ENCODE data around the gene RPH3AL.

The RPH3AL gene

DNA sequence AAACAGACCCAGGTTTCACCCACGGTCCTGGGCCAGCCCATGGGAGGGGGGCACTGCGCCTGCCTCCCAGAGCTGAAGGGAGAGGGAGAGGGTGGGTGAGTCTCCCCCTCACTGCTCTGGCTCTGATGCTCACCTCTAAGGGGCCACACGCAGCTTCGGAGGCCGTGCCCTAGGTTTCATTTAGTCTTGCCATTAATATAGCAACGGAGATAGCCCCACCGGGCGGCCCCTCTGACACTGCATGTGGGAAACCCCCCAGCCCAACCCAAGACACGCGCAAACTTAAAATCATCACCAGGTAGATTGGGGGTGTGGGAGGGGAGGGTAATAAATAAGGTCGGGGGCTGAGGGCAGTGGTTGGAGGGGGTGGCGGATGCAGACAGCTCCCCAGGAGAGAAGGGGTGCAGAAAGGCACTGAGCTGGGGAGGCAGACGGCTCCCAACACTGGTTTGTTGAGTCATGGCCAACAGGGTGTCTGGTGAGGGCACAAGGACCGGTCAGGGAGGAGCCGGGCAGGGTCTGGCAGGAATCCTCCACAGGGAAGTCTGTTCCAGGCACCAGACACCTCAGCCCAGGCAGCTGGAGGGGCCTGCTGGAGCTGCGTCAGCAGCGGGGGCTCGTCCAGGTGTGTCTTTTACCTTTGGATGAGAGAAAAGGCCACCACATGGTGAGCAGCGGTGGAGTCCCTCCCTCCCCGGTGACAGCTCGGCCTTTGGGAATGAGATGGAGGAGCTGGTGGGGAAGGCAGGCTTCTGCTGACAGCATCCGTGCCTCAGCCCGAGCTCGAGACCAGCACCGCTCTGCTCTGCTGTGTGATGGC is 139.1 kb downstream of the RPH3AL start:
- Histone ChIP-seq H3K14ac (ENCODE audit: low read length) (no peak overlapping the region), H2BK5ac (ENCODE audit: low read length) (peak overlapping the region; percentile 49), H3K4me1 (ENCODE audit: control insufficient read depth in 2 of 2, insufficient read depth in 1 of 2, low read depth in 1 of 2, low read length in 2 of 2) (peaks cover 0 to 6% of the 10 kb centered on the region in 2 donors), H3K27ac (replicated peaks; ENCODE audit: low read length) (no peak overlapping the region), H3K36me3 (replicated peaks in 1 of 2; ENCODE audit: control insufficient read depth in 2 of 2, insufficient read depth in 2 of 2, low read length in 2 of 2) (peaks cover 0 to 4% of the 10 kb centered on the region in 2 donors), H3K23ac (ENCODE audit: low read depth, low read length, poor library complexity) (peak overlapping the region; percentile 69), H2AFZ (ENCODE audit: low read length) (no peak overlapping the region), H2BK120ac (ENCODE audit: low read depth, low read length) (no peak overlapping the region), H3K9ac (ENCODE audit: low read depth, low read length, poor library complexity) (no peak overlapping the region), H2BK12ac (ENCODE audit: low read length) (no peak overlapping the region), H4K91ac (ENCODE audit: low read depth, low read length, poor library complexity) (no peak overlapping the region), H3K4me2 (ENCODE audit: insufficient read depth, low read length, poor library complexity, severe bottlenecking) (no peak overlapping the region), H2BK15ac (ENCODE audit: low read length) (no peak overlapping the region), H3K9me3 (replicated peaks in 1 of 2; ENCODE audit: control insufficient read depth in 2 of 2, insufficient read depth in 1 of 2, low read depth in 1 of 2, low read length in 2 of 2) (peaks cover 0 to 4% of the 10 kb centered on the region in 2 donors), H3K4ac (ENCODE audit: low read length) (no peak overlapping the region), H4K8ac (ENCODE audit: low read depth, low read length) (no peak overlapping the region), H3K18ac (ENCODE audit: low read length) (no peak overlapping the region), H3K27me3 (ENCODE audit: control insufficient read depth in 3 of 3, insufficient read depth in 3 of 3, low read depth in 1 of 3, low read length in 3 of 3) (no peaks in the 10 kb centered on the region), H3K79me1 (ENCODE audit: low read depth, low read length) (no peaks in the 10 kb centered on the region), H3K4me3 (ENCODE audit: low read length in 2 of 2) (no peak overlapping the region), H2AK5ac (ENCODE audit: low read depth, low read length) (peak overlapping the region; percentile 32)
- DNase-seq (ENCODE audit: low spot score): no peak
- WGBS, 2 donors (ENCODE audit: extremely low coverage in 2 of 2, insufficient read length in 2 of 2, insufficient replicate concordance in 1 of 2): no CpG with 5 or more reads among the region's 25 CpGs

- Histone ChIP-seq H3K4me1 (ENCODE audit: control insufficient read depth in 2 of 2, insufficient read depth in 1 of 2, low read depth in 1 of 2, low read length in 2 of 2) (peaks cover 0 to 5% of the 10 kb centered on the region in 2 donors), H2BK12ac (ENCODE audit: low read length) (no peak overlapping the region), H2AK5ac (ENCODE audit: low read depth, low read length) (no peak overlapping the region), H3K4me3 (ENCODE audit: low read length in 2 of 2) (no peak overlapping the region), H2BK120ac (ENCODE audit: low read depth, low read length) (no peak overlapping the region), H3K9me3 (replicated peaks in 1 of 2; ENCODE audit: control insufficient read depth in 2 of 2, insufficient read depth in 1 of 2, low read depth in 1 of 2, low read length in 2 of 2) (peaks cover 0 to 4% of the 10 kb centered on the region in 2 donors), H3K9ac (ENCODE audit: low read depth, low read length, poor library complexity) (no peak overlapping the region), H3K36me3 (replicated peaks in 1 of 2; ENCODE audit: control insufficient read depth in 2 of 2, insufficient read depth in 2 of 2, low read length in 2 of 2) (peaks cover 0 to 4% of the 10 kb centered on the region in 2 donors), H2BK5ac (ENCODE audit: low read length) (no peak overlapping the region), H3K4me2 (ENCODE audit: insufficient read depth, low read length, poor library complexity, severe bottlenecking) (no peak overlapping the region), H3K27me3 (ENCODE audit: control insufficient read depth in 3 of 3, insufficient read depth in 3 of 3, low read depth in 1 of 3, low read length in 3 of 3) (no peaks in the 10 kb centered on the region), H2BK15ac (ENCODE audit: low read length) (no peak overlapping the region), H3K14ac (ENCODE audit: low read length) (no peak overlapping the region), H3K18ac (ENCODE audit: low read length) (no peak overlapping the region), H3K79me1 (ENCODE audit: low read depth, low read length) (no peaks in the 10 kb centered on the region), H2AFZ (ENCODE audit: low read length) (no peak overlapping the region), H3K27ac (replicated peaks; ENCODE audit: low read length) (no peak overlapping the region), H4K91ac (ENCODE audit: low read depth, low read length, poor library complexity) (no peak overlapping the region), H4K8ac (ENCODE audit: low read depth, low read length) (no peak overlapping the region), H3K23ac (ENCODE audit: low read depth, low read length, poor library complexity) (no peak overlapping the region), H3K4ac (ENCODE audit: low read length) (no peak overlapping the region)
- WGBS, 2 donors (ENCODE audit: extremely low coverage in 2 of 2, insufficient read length in 2 of 2, insufficient replicate concordance in 1 of 2): no CpG with 5 or more reads among the region's 8 CpGs
- DNase-seq (ENCODE audit: low spot score): no peak
Observed at GRCh38 chr17:210402-210801, 142.2 kb downstream of the RPH3AL start.

GRCh38 chr17:208429-208828 is 144.2 kb downstream of the RPH3AL start:
- peaks cover 0 to 4% of the 10 kb centered on the region in 2 donors for H3K9me3 ChIP-seq (replicated peaks in 1 of 2; ENCODE audit: control insufficient read depth in 2 of 2, insufficient read depth in 1 of 2, low read depth in 1 of 2, low read length in 2 of 2)
- H2BK15ac ChIP-seq (ENCODE audit: low read length): no peak overlapping the region
- H2AK5ac ChIP-seq (ENCODE audit: low read depth, low read length): no peak overlapping the region
- no peak overlapping the region for H4K91ac ChIP-seq (ENCODE audit: low read depth, low read length, poor library complexity)
- H3K4me2 ChIP-seq (ENCODE audit: insufficient read depth, low read length, poor library complexity, severe bottlenecking): no peak overlapping the region
- no peak overlapping the region for H3K4me3 ChIP-seq (ENCODE audit: low read length in 2 of 2)
- H3K23ac ChIP-seq (ENCODE audit: low read depth, low read length, poor library complexity): no peak overlapping the region
- H3K4ac ChIP-seq (ENCODE audit: low read length): no peak overlapping the region
- no peak overlapping the region for H2BK12ac ChIP-seq (ENCODE audit: low read length)
- no peak for DNase-seq (ENCODE audit: low spot score)
- H2AFZ ChIP-seq (ENCODE audit: low read length): no peak overlapping the region
- WGBS, 2 donors (ENCODE audit: extremely low coverage in 2 of 2, insufficient read length in 2 of 2, insufficient replicate concordance in 1 of 2): no CpG with 5 or more reads among the region's 8 CpGs
- no peak overlapping the region for H3K14ac ChIP-seq (ENCODE audit: low read length)
- H3K18ac ChIP-seq (ENCODE audit: low read length): peak overlapping the region; percentile 32
- peaks cover 0 to 2% of the 10 kb centered on the region in 2 donors for H3K36me3 ChIP-seq (replicated peaks in 1 of 2; ENCODE audit: control insufficient read depth in 2 of 2, insufficient read depth in 2 of 2, low read length in 2 of 2)
- H3K9ac ChIP-seq (ENCODE audit: low read depth, low read length, poor library complexity): no peak overlapping the region
- no peak overlapping the region for H2BK5ac ChIP-seq (ENCODE audit: low read length)
- H2BK120ac ChIP-seq (ENCODE audit: low read depth, low read length): no peak overlapping the region
- no peaks in the 10 kb centered on the region for H3K79me1 ChIP-seq (ENCODE audit: low read depth, low read length)
- no peak overlapping the region for H4K8ac ChIP-seq (ENCODE audit: low read depth, low read length)
- no peaks in the 10 kb centered on the region for H3K27me3 ChIP-seq (ENCODE audit: control insufficient read depth in 3 of 3, insufficient read depth in 3 of 3, low read depth in 1 of 3, low read length in 3 of 3)
- no peak overlapping the region for H3K27ac ChIP-seq (replicated peaks; ENCODE audit: low read length)
- peaks cover 2 to 9% of the 10 kb centered on the region in 2 donors for H3K4me1 ChIP-seq (ENCODE audit: control insufficient read depth in 2 of 2, insufficient read depth in 1 of 2, low read depth in 1 of 2, low read length in 2 of 2)

DNA sequence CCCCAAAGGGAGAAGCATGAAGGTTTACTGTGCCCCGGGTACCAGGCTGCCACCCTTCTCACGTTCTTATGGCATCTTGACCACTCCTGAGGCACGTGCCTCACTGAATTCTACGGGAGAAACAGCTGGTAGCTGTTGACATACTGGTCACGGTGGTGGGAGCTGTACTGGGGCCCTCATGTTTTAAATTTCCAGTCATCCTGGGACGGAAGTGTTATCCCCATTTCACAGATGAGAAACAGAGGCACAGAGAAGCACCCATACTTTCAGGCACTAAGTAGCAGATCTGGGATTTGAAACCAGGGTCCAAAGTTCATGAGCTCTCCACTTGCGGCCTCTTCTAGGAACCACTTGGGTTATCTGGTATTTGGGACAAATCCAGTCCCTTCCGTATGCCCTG is 144.8 kb downstream of the RPH3AL start:
- no CpG with 5 or more reads among the region's 8 CpGs for WGBS, 2 donors (ENCODE audit: extremely low coverage in 2 of 2, insufficient read length in 2 of 2, insufficient replicate concordance in 1 of 2)
- Histone ChIP-seq H3K79me1 (ENCODE audit: low read depth, low read length) (no peaks in the 10 kb centered on the region), H4K91ac (ENCODE audit: low read depth, low read length, poor library complexity) (no peak overlapping the region), H2BK12ac (ENCODE audit: low read length) (no peak overlapping the region), H3K23ac (ENCODE audit: low read depth, low read length, poor library complexity) (no peak overlapping the region), H3K27me3 (ENCODE audit: control insufficient read depth in 3 of 3, insufficient read depth in 3 of 3, low read depth in 1 of 3, low read length in 3 of 3) (peaks cover 0 to 2% (median 0%) of the 10 kb centered on the region in 3 experiments), H3K9me3 (replicated peaks in 1 of 2; ENCODE audit: control insufficient read depth in 2 of 2, insufficient read depth in 1 of 2, low read depth in 1 of 2, low read length in 2 of 2) (peaks cover 0 to 4% of the 10 kb centered on the region in 2 donors), H3K18ac (ENCODE audit: low read length) (no peak overlapping the region), H2BK120ac (ENCODE audit: low read depth, low read length) (no peak overlapping the region), H3K4me2 (ENCODE audit: insufficient read depth, low read length, poor library complexity, severe bottlenecking) (no peak overlapping the region), H4K8ac (ENCODE audit: low read depth, low read length) (no peak overlapping the region), H3K4me3 (ENCODE audit: low read length in 2 of 2) (no peak overlapping the region), H3K4ac (ENCODE audit: low read length) (no peak overlapping the region), H3K9ac (ENCODE audit: low read depth, low read length, poor library complexity) (no peak overlapping the region), H3K4me1 (ENCODE audit: control insufficient read depth in 2 of 2, insufficient read depth in 1 of 2, low read depth in 1 of 2, low read length in 2 of 2) (peaks cover 2 to 9% of the 10 kb centered on the region in 2 donors), H2BK15ac (ENCODE audit: low read length) (no peak overlapping the region), H2AFZ (ENCODE audit: low read length) (no peak overlapping the region), H2BK5ac (ENCODE audit: low read length) (no peak overlapping the region), H3K27ac (replicated peaks; ENCODE audit: low read length) (no peak overlapping the region), H3K36me3 (replicated peaks in 1 of 2; ENCODE audit: control insufficient read depth in 2 of 2, insufficient read depth in 2 of 2, low read length in 2 of 2) (peaks cover 0 to 2% of the 10 kb centered on the region in 2 donors), H2AK5ac (ENCODE audit: low read depth, low read length) (no peak overlapping the region), H3K14ac (ENCODE audit: low read length) (no peak overlapping the region)
- no peak for DNase-seq (ENCODE audit: low spot score)
